Neuronal stem cell (in vitro differentiated cells): ENCODE data around the gene KSR2.
"Not testable (repeated sequence)": the region's sequence is repeated elsewhere in the genome, so short reads cannot be mapped to it uniquely, and the experiment has no call there.

Experiments used
- DNase-seq: peaks from one replicate; pipeline ENCODE4 v3.0.0-alpha.2; 2013; ENCODE audit warnings: low spot score
- H2AFZ ChIP-seq: one replicate; pipeline ENCODE4 v1.6.1; 2013; ENCODE audit warnings: mild to moderate bottlenecking, low read length, inconsistent platforms
- H2AK5ac ChIP-seq: 2 replicates; pipeline ENCODE4 v1.6.1; 2013; ENCODE audit warnings: low read depth, mild to moderate bottlenecking, inconsistent platforms, low read length, moderate library complexity, mixed read lengths
- H2BK120ac ChIP-seq: 2 replicates; pipeline ENCODE4 v1.6.1; 2013; ENCODE audit warnings: low read depth, mild to moderate bottlenecking, inconsistent platforms, low read length, moderate library complexity, mixed read lengths
- H2BK12ac ChIP-seq: one replicate; pipeline ENCODE4 v1.6.1; 2013; ENCODE audit warnings: low read length, inconsistent platforms
- H2BK15ac ChIP-seq: 2 replicates; pipeline ENCODE4 v1.6.1; 2013; ENCODE audit warnings: mild to moderate bottlenecking, low read length, inconsistent platforms, mixed read lengths
- H2BK5ac ChIP-seq: one replicate; pipeline ENCODE4 v1.6.1; 2013; ENCODE audit warnings: inconsistent platforms, mild to moderate bottlenecking, low read length, moderate library complexity
- H3K14ac ChIP-seq: one replicate; pipeline ENCODE4 v1.6.1; 2013; ENCODE audit warnings: low read length, inconsistent platforms
- H3K18ac ChIP-seq: 2 replicates; pipeline ENCODE4 v1.6.1; 2013; ENCODE audit warnings: low read length, inconsistent platforms
- H3K23ac ChIP-seq: 2 replicates; pipeline ENCODE4 v1.6.1; 2013; ENCODE audit warnings: low read depth, mild to moderate bottlenecking, mixed read lengths, low read length, inconsistent platforms; ENCODE audit not compliant: poor library complexity
- H3K27ac ChIP-seq: replicated peaks from 3 replicates; pipeline ENCODE4 v1.5.1; 2013; ENCODE audit warnings: low read length, inconsistent platforms
- H3K27me3 ChIP-seq, 3 experiments: 2 replicates each; pipeline ENCODE4 v1.6.1; 2013; ENCODE audit warnings: low read length in 3 of 3, mild to moderate bottlenecking in 2 of 3, inconsistent platforms in 1 of 3, low read depth in 1 of 3, mixed read lengths in 1 of 3, moderate library complexity in 1 of 3; ENCODE audit not compliant: control insufficient read depth in 3 of 3, insufficient read depth in 3 of 3
- H3K36me3 ChIP-seq, 2 donors: replicated peaks in 1 of 2; 2 replicates each; pipeline ENCODE4 v1.6.1; 2013; ENCODE audit warnings: low read length in 2 of 2; ENCODE audit not compliant: control insufficient read depth in 2 of 2, insufficient read depth in 2 of 2
- H3K4ac ChIP-seq: 2 replicates; pipeline ENCODE4 v1.6.1; 2013; ENCODE audit warnings: inconsistent platforms, mild to moderate bottlenecking, low read length, moderate library complexity
- H3K4me1 ChIP-seq, 2 donors: 1 replicate in 1 of 2; 2 replicates in 1 of 2; pipeline ENCODE4 v1.6.1; 2013; ENCODE audit warnings: low read length in 2 of 2, low read depth in 1 of 2; ENCODE audit not compliant: control insufficient read depth in 2 of 2, insufficient read depth in 1 of 2
- H3K4me2 ChIP-seq: one replicate; pipeline ENCODE4 v1.6.1; 2013; ENCODE audit warnings: mild to moderate bottlenecking, low read length, inconsistent platforms; ENCODE audit not compliant: insufficient read depth, poor library complexity, severe bottlenecking
- H3K4me3 ChIP-seq, 2 donors: 2 replicates each; pipeline ENCODE4 v1.5.1; 2013; ENCODE audit warnings: low read length in 2 of 2, mild to moderate bottlenecking in 2 of 2, inconsistent platforms in 1 of 2, moderate library complexity in 1 of 2
- H3K79me1 ChIP-seq: one replicate; pipeline ENCODE4 v1.6.1; 2013; ENCODE audit warnings: low read depth, mild to moderate bottlenecking, inconsistent platforms, low read length, moderate library complexity
- H3K9ac ChIP-seq: one replicate; pipeline ENCODE4 v1.6.1; 2013; ENCODE audit warnings: mild to moderate bottlenecking, low read depth, low read length, inconsistent platforms; ENCODE audit not compliant: poor library complexity
- H3K9me3 ChIP-seq, 2 donors: replicated peaks in 1 of 2; 2 replicates each; pipeline versions ENCODE3 to v1.6.1; 2013; ENCODE audit warnings: low read length in 2 of 2, mild to moderate bottlenecking in 2 of 2, inconsistent platforms in 1 of 2, low read depth in 1 of 2, mixed read lengths in 1 of 2, moderate library complexity in 1 of 2; ENCODE audit not compliant: control insufficient read depth in 2 of 2, insufficient read depth in 1 of 2
- H4K8ac ChIP-seq: one replicate; pipeline ENCODE4 v1.6.1; 2013; ENCODE audit warnings: low read depth, mild to moderate bottlenecking, inconsistent platforms, low read length, moderate library complexity
- H4K91ac ChIP-seq: one replicate; pipeline ENCODE4 v1.6.1; 2013; ENCODE audit warnings: low read length, low read depth, mild to moderate bottlenecking, inconsistent platforms; ENCODE audit not compliant: poor library complexity
- WGBS, 2 donors: extraction: QIAGEN DNeasy Blood & Tissue Kit; methylation state at CpG; one replicate each; pipeline ENCODE4 v1.1.7; 2013; ENCODE audit warnings: missing lambda C conversion rate in 2 of 2, mixed read lengths in 1 of 2; ENCODE audit not compliant: insufficient read length in 2 of 2, insufficient replicate concordance in 1 of 2; ENCODE audit errors: extremely low coverage in 2 of 2; 5-methylcytosine and 5-hydroxymethylcytosine counted together

Gene KSR2

DNA sequence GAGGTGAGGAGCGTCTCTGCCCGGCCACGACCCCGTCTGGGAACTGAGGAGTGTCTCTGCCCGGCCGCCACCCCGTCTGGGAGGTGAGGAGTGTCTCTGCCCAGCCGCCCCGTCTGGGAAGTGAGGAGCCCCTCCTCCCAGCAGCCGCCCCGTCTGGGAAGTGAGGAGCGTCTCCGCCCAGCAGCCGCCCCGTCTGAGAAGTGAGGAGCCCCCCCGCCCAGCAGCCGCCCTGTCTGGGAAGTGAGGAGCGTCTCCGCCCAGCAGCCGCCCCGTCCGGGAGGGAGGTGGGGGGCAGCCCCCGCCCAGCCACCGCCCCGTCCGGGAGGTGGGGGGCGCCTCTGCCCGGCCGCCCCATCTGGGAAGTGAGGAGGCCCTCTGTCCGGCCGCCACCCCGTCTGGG, 237.7 kb downstream of the KSR2 start:
- WGBS, 2 donors: no CpG with 5 or more reads among the region's 32 CpGs
- H2AFZ ChIP-seq, H3K36me3 ChIP-seq, H3K14ac ChIP-seq, H3K9ac ChIP-seq, H3K4me1 ChIP-seq, DNase-seq, H3K4me2 ChIP-seq, H2BK120ac ChIP-seq, H4K8ac ChIP-seq, H3K27me3 ChIP-seq, H3K18ac ChIP-seq, H3K4me3 ChIP-seq, H3K4ac ChIP-seq, H3K27ac ChIP-seq, H2BK12ac ChIP-seq, H4K91ac ChIP-seq, H3K9me3 ChIP-seq, H2BK15ac ChIP-seq, H3K23ac ChIP-seq, H2AK5ac ChIP-seq, H2BK5ac ChIP-seq, H3K79me1 ChIP-seq: not testable (repeated sequence)

DNA sequence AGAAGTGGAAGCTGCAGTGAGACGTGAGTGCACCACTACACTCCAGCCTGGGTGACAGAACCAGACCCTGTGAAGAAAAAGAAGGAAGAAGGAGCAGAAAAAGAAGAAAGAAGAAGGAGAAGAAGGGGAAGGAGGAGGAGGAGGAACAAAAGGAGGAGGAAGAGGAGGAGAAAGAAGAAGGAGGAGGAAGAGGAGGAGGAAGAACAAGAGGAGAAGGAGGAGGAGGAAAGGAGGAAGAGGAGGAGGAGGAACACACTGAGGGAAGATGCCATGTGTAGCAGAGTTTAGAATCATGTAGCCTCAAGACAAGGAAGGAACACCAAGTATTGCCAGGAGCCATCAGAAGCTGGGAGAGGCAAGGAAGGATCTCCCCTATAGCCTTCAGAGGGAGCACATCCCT, 241.5 kb downstream of the KSR2 start:
- Histone ChIP-seq H3K9ac (no peak overlapping the region), H2AK5ac (no peak overlapping the region), H3K27me3 (no peaks in the 10 kb centered on the region), H3K79me1 (no peaks in the 10 kb centered on the region), H2BK5ac (no peak overlapping the region), H3K4me2 (no peak overlapping the region), H3K14ac (no peak overlapping the region), H3K18ac (no peak overlapping the region), H3K27ac (no peak overlapping the region), H2BK15ac (no peak overlapping the region), H3K9me3 (no peaks in the 10 kb centered on the region), H3K36me3 (no peaks in the 10 kb centered on the region), H3K4ac (no peak overlapping the region), H2BK120ac (no peak overlapping the region), H4K8ac (no peak overlapping the region), H3K4me1 (no peaks in the 10 kb centered on the region), H3K23ac (no peak overlapping the region), H4K91ac (no peak overlapping the region), H2BK12ac (no peak overlapping the region), H2AFZ (no peak overlapping the region), H3K4me3 (no peak overlapping the region)
- WGBS, 2 donors: no CpG with 5 or more reads among the region's 1 CpG
- DNase-seq: no peak

GRCh38 chr12:117724543-117724942, 244.2 kb downstream of the KSR2 start:
- H2BK15ac ChIP-seq: no peak overlapping the region
- no peak overlapping the region for H4K8ac ChIP-seq
- no peaks in the 10 kb centered on the region for H3K9me3 ChIP-seq
- H3K14ac ChIP-seq: no peak overlapping the region
- no peak overlapping the region for H3K9ac ChIP-seq
- H3K4me3 ChIP-seq: no peak overlapping the region
- no CpG with 5 or more reads among the region's 4 CpGs for WGBS, 2 donors
- H4K91ac ChIP-seq: no peak overlapping the region
- no peaks in the 10 kb centered on the region for H3K4me1 ChIP-seq
- no peak overlapping the region for H3K18ac ChIP-seq
- H3K4ac ChIP-seq: no peak overlapping the region
- no peak overlapping the region for H2BK120ac ChIP-seq
- no peak for DNase-seq
- H2AFZ ChIP-seq: no peak overlapping the region
- no peaks in the 10 kb centered on the region for H3K27me3 ChIP-seq
- no peak overlapping the region for H2BK5ac ChIP-seq
- H3K79me1 ChIP-seq: no peaks in the 10 kb centered on the region
- H3K23ac ChIP-seq: no peak overlapping the region
- H2BK12ac ChIP-seq: no peak overlapping the region
- no peak overlapping the region for H3K4me2 ChIP-seq
- H2AK5ac ChIP-seq: no peak overlapping the region
- H3K36me3 ChIP-seq: no peaks in the 10 kb centered on the region
- no peak overlapping the region for H3K27ac ChIP-seq

- no peak overlapping the region for H3K4me3 ChIP-seq
- no peaks in the 10 kb centered on the region for H3K79me1 ChIP-seq
- H4K91ac ChIP-seq: no peak overlapping the region
- H3K4ac ChIP-seq: no peak overlapping the region
- no peak overlapping the region for H2AK5ac ChIP-seq
- no peak overlapping the region for H2AFZ ChIP-seq
- DNase-seq: no peak
- H3K9ac ChIP-seq: no peak overlapping the region
- H3K4me2 ChIP-seq: no peak overlapping the region
- H3K27me3 ChIP-seq: peaks cover 0 to 2% (median 0%) of the 10 kb centered on the region in 3 experiments
- no peak overlapping the region for H2BK5ac ChIP-seq
- WGBS, 2 donors: no CpG with 5 or more reads among the region's 4 CpGs
- no peak overlapping the region for H3K18ac ChIP-seq
- H3K4me1 ChIP-seq: no peaks in the 10 kb centered on the region
- no peak overlapping the region for H3K14ac ChIP-seq
- H2BK120ac ChIP-seq: no peak overlapping the region
- H3K27ac ChIP-seq: no peak overlapping the region
- no peak overlapping the region for H2BK15ac ChIP-seq
- no peak overlapping the region for H3K23ac ChIP-seq
- no peak overlapping the region for H4K8ac ChIP-seq
- H3K9me3 ChIP-seq: no peaks in the 10 kb centered on the region
- H3K36me3 ChIP-seq: no peaks in the 10 kb centered on the region
- no peak overlapping the region for H2BK12ac ChIP-seq
These were observed 250.2 kb downstream of the KSR2 start for GRCh38 chr12:117718559-117718958.
